HG03060 (cell line): ENCODE measurements around the gene ZNF536.
"Not testable (repeated sequence)": the region's sequence is repeated elsewhere in the genome, so short reads cannot be mapped to it uniquely, and the experiment has no call there.

Experiments used
- ATAC-seq: cut with Tn5 transposase; IDR thresholded peaks from one replicate; pipeline ENCODE4 v1.9.1; 2021; ENCODE audit warnings: low read depth, moderate number of reproducible peaks; ENCODE audit not compliant: unreplicated experiment

Gene ZNF536

DNA sequence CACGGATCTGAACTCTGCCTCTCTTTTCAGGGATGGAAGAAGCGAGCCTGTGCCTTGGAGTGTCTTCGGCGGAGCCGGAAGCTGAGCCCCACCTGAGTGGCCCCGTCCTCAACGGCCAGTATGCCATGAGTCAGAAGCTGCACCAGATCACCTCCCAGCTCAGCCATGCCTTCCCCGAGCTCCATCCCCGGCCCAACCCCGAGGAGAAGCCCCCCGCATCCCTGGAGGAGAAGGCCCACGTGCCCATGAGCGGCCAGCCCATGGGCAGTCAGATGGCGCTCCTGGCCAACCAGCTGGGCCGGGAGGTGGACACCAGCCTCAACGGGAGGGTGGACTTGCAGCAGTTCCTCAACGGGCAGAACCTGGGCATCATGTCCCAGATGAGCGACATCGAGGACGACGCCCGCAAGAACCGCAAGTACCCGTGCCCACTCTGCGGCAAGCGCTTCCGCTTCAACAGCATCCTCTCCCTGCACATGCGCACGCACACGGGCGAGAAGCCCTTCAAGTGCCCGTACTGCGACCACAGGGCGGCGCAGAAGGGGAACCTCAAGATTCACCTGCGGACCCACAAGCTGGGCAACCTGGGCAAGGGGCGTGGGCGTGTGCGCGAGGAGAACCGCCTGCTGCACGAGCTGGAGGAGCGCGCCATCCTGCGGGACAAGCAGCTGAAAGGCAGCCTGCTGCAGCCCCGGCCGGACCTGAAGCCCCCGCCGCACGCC lies 71.5 kb downstream of the ZNF536 start:
- ATAC-seq: no peak

DNA sequence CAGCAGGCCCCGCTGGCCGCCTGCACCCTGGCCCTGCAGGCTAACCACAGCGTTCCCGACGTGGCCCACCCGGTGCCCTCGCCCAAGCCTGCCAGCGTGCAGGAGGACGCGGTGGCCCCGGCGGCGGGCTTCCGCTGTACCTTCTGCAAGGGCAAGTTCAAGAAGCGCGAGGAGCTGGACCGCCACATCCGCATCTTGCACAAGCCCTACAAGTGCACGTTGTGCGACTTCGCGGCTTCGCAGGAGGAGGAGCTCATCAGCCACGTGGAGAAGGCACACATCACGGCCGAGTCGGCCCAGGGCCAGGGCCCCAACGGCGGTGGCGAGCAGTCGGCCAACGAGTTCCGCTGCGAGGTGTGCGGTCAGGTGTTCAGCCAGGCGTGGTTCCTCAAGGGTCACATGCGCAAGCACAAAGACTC lies 72.1 kb downstream of the ZNF536 start:
- no peak for ATAC-seq

DNA sequence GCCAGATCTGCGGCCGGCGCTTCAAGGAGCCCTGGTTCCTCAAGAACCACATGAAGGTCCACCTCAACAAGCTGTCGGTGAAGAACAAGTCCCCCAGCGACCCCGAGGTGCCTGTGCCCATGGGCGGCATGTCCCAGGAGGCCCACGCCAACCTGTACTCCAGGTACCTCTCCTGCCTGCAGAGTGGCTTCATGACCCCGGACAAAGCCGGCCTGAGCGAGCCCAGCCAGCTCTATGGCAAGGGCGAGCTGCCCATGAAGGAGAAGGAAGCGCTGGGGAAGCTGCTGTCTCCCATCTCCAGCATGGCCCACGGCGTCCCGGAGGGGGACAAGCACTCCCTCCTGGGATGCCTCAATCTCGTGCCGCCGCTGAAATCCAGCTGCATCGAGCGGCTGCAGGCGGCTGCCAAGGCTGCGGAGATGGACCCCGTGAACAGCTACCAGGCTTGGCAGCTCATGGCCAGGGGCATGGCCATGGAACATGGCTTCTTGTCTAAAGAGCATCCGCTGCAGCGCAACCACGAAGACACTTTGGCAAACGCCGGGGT lies 72.6 kb downstream of the ZNF536 start:
- no peak for ATAC-seq

DNA sequence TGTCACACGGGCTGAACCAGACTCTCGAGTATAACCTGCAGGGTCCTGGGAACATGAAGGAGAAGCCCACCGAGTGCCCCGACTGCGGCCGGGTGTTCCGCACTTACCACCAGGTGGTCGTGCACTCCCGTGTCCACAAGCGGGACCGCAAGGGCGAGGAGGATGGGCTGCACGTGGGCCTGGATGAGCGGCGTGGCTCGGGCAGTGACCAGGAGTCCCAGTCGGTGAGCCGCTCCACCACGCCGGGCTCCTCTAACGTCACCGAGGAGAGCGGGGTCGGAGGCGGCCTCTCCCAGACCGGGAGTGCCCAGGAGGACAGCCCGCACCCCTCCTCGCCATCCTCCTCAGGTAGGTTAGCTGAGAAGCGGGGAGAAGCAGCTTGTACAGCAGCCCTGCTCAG lies 73.2 kb downstream of the ZNF536 start:
- ATAC-seq: no peak

DNA sequence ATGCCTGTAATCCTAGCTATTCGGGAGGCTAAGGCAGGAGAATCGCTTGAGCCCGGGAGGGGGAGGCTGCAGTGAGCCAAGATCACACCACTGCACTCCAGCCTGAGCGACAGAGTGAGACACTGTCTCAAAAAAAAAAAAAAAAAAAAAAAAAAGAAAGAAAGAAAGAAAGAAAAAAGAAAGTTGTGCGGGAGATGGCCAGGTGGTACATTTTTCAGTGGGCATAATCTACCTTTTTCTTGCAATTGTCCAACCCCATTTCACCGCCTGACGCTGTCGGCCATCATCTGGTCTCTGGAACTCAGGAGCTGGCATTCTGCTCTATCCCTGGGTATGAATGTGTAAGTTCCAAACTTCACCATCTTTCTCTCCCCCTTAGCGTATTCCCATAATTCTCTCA lies 73.9 kb downstream of the ZNF536 start:
- ATAC-seq: not testable (repeated sequence)

DNA sequence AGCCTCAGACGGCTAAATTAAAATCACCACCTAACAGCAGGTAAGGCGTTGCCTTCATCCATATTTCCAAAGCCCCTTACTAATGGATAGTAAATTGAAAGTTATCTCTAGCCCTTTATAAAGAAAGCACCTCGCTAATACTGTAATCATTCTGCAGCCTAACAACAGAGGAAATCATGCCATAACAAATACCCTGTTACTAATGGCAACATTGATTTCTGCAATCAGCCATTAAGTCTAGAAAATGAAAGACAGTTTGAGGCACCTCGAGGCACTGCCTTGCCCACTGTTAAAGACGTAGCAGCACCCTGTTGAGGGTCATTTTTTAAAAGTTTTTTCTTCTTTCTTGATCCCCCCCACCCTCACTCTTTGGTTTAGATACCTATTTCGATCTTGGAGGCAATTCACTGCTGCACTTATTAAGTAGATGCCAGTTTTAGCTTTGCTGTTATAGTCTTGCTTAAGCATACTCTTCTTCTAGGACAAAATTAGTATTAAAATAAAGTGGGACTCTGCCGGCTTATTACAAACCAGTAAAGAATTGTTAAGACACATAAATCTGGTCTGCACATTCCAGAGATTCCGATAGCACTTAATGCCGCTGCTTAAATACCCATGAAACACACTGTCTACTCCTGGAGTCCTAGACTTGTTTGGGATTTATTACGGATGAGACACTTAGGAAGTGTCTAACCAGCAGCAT lies 74.8 kb downstream of the ZNF536 start:
- ATAC-seq: no peak

DNA sequence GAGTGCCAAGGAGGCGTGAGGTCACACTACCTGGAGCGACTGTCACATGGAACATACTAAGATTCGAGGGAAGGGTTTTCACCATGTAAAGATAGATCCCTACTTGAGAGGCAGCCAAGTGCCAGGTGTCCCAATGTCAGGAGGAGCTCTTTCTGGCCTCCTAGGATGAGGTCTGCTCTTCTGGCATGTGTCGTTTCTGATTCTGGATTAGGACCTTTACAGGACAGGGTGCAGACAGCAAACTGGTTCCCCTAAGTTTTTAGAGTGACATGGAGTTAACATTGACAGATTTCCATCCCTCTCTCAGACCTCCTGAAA lies 75.3 kb downstream of the ZNF536 start:
- no peak for ATAC-seq

DNA sequence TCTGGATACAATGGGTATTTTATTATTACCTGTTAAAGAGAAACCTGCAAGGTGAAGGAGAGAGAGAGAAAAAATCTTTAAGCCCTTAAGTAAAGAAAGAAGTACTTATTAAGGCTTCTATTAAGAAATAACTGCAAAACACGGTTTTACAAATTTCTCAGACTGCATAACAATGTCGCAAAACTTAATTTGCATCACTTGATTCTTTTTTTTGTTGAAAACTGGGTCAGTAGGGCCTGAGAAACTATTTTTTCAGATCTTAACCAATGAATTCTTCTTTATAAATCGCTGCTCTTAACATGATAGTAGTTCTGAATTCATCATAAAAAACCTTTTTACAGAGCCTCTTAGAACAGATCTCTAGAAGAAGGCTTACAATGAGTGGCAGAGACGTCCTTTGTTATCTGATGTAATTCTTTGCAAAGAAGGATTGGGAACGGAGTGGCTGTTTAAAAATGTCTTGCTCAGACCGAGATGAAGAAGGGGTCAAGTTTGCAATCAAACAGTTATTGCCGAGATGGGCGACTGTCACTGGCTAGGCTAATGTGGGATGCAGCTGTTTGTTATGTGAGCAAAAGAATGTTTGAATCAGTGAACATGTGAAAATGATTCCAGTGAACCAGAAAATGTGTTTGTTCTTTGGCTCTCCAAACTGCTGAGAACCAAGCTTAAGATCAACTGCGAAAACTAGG lies 76.3 kb downstream of the ZNF536 start:
- ATAC-seq: no peak

DNA sequence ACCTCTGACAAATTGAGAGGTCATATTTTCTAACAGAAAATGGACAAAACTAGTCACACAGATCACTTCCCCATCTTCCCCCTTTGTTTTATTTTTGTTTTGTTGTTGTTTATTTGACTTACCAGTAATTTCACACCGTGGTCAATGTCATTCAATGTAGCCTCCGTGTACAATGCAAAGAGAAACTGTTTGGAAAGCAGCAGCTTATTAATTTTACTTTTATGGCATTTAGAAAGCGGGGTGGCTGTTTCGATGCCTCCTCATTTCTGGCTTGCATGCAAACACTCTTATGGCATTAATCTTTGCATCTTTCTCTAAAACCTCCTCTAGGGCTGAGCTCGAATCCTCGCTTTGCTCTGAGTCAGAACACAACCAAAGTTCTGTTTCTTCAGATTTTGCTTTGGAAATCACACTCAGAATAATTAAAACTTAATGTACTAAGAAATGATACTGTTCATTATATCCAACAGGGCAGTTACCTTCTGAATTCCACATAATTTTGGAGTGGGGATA lies 77.0 kb downstream of the ZNF536 start:
- ATAC-seq: no peak

DNA sequence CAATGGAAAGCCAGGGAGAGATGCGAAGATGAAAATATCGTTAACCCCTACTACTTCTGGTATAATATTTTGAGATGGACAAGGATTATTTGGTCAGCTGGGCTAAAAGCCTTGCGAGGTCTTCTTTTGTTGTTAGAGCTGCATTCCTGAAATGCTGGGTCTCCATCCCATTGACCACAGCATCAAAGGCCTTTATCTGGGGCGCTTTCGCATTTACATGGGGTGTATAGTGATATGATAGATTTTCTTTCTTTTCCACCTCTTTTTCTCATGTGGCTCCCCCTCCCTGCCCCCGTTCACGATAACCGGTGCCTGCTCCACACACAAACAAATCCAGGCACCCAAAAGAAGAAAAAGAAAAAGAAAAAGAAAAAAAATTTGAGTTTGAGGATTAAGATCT lies 77.5 kb downstream of the ZNF536 start:
- no peak for ATAC-seq

DNA sequence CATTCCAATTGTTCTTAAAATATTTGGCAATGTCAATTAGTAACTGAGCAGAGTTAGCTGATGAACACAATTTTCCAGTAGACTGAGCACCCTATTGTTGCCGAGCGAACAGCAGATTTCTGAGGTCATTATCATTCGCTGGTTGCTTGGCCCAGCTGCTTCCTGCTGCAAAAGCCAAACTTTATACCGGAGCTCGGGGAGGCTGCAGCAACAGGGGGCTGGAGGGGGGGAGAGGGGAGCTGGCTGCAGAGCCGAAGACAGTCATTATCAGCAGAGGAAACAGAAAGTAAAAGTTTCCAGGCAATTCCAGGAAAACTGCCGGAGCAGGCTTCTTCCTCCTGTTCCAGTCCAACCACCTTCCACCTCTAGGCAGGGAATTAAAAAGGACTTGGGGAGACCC lies 77.9 kb downstream of the ZNF536 start:
- ATAC-seq: no peak

DNA sequence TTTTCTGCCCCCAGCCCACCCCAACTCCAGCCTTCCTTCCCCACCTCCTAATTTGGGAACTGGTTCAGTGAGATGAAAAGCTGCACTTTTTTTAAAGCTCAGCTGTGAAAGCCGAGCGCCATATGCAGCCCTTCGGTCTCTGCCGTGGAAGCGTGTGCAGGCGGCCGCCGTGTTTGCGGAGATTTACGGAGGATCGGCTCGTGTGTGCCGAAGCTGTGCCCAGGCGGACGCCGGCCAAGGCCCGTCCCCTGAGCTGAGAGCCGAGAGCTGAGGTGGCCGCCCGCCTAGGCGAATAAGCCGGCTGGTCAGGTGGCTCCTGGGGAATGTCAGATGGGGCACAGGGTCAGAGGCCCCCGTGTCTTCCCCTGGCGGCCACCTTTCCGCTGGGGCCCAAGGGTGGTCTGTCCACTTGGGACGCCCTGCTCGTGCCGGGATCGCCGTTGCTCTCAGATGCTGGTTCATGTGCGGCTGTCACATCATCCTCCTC lies 78.7 kb downstream of the ZNF536 start:
- no peak for ATAC-seq

DNA sequence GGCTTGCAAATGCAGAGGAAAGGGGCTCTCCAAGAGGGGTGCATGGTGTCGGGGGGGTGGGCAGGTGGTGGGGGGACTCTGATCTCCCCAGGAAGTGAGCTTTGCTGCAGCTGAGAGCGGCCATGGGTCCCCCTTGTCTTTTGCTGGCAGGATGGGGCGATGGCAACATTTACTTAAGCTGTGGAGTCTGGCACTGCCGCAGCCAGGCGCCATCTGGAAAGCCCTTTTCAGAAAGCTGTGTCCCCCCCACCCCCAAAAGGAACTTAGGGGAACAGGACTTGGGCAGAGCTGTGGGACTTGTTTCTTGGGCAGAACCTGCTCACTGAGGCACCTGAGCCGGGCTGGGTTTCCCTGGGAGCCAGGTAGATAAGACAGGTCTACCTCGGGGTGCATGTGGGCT lies 80.7 kb downstream of the ZNF536 start:
- ATAC-seq: no peak

DNA sequence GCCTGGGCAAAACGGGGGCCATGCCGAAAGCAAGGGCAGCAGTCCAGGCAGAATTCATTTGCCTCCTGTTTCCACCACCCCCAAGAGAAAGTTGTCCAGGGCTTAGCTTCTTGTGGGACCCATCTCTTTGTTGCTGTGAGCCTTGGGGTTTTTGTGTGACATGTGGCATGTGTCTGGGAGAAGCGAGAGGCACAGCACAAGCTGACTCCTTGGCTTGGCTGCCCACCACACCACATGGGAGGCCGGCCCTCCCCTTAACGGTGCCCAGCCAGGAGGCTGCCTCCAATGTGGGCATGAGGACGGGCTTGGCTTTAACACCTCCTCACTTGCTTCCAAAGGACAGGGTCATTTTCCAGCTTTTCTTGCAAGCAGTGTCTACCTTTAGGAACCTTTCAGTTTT lies 81.6 kb downstream of the ZNF536 start:
- no peak for ATAC-seq

DNA sequence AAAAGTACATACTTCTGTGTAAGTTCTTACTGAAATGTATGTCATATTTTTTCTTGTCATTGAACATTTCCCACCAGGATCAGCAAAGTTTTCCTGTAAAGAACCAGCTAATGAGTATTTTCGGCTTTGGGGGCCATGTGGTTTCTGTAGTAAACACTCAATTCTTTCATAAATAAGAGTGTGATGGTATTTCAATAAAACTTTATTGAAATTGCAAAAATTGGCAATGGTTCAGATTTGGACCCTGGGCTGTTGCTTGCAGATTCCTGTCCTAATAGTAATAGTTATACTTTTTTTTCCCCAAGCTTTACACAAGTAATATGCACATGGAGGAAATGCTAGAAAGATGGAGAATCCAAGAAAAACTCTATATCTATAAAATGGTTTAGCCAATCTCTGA lies 83.7 kb downstream of the ZNF536 start:
- no peak for ATAC-seq

DNA sequence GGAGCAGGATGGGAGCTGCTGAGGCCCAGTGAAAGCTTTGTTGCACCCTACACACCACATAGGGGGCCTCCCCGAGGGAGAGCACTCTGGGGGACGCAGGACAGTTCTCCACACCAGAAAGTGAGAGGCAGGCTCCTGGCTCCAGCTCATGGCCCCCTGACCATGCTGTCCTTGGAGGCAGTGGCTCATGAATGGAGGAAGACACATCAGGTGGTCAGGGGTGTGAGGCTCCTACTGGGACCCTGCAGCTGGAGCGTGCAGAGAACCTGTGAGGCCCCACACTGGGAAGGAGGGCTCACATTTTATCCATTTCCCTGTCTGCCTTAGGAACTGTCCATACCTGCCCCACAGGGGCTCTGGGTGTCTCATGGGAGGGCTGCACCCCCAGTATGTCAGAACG lies 85.3 kb downstream of the ZNF536 start:
- ATAC-seq: no peak

DNA sequence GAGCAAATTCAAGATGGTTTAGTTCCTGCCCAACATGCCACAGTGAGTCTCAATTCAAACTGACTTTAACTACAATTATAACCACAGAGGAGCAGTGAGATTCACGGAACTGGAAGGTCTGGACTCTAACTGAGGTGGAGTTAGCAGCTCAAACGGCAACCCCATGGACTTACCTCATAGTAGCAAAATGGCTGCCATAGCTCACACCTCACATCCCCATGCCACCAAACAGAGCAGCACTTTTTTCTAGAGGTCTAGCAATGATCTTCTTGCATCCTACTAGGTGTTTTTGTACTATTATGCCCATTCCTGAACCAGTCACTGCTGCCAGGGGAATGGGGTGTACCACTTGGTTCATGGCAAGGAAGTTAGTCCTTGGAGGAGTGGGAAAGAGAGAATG lies 87.7 kb downstream of the ZNF536 start:
- ATAC-seq: no peak

DNA sequence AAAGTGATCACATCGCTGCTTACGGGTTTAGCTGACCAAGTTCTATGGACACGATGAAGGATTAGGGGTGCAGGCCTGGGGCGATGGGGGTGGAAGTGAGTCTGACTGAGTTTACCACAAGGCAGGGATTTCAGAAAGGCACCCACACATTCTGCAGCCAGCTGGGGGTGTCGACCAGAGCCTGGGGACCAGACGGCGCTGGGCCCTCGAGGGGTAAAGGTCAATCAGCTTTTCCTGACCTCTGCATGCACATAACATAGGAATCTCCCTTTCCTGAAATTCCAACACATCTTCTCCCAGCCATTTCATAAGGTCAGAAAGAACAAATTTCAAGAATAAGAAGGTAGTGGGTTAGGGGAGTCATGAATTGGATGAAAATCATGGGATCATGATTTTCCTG lies 92.0 kb downstream of the ZNF536 start:
- no peak for ATAC-seq

DNA sequence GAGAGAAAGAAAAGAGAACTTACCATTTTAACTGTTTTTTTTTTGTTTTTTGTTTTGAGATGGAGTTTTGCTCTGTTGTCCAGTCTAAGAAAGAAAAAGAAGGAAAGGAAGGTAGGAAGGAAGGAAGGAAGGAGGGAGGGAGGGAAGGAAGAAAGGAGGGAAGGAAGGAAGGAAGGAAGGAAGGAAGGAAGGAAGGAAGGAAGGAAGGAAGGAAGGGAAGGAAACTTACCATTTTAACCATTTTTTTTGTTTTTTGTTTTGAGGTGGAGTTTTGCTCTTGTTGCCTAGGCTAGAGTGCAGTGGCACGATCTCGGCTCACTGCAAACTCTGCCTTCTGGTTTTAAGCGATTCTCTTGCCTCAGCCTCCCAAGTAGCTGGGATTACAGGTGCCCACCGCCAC lies 94.4 kb downstream of the ZNF536 start:
- not testable (repeated sequence) for ATAC-seq

DNA sequence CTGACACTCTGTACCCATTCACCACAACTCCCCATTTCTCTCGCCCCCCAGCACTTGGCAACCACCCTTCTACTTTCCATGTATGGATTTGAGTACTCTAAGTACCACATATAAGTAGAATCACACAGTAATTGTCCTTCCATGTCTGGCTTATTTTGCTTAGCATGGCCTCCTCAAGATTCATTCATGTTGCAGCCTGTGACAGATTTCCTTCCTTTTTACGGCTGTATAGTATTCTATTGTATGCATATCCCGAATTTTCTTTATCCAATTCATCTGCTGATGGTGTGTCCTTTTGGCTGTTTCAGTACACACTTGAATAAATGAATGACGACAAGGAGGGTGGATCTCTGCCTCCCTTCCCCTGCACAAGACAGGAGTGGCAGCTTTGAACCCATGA lies 95.1 kb downstream of the ZNF536 start:
- no peak for ATAC-seq

DNA sequence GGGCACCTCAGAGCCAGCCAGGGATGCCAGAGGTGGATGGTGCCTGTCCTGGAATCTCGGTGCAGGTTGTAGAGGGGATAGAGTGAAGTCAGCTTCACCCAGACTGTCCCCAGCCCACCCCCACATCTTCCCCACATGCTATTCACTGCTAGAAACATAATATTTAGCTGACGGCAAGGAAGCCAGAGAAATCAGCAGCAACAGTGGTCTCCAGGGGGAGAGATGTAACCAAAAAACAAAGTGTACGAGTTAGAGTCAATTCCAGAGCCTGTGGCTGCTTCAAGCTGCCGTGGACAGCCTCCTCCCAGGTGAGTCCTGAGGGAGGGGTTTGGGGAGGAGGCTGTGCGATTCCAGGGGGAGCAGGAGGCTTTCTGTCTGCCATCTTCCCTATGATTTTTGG lies 97.6 kb downstream of the ZNF536 start:
- ATAC-seq: no peak
